ENCODE measurements around the gene ASGR2. TPM values are rescaled to one million over a fixed set of nuclear protein-coding genes. Genes with fewer than 3 reads are reported as not detected.
A peak's percentile ranks its signal among the peaks of the same experiment; 100 is the strongest.

The ASGR2 gene
- polyA plus RNA-seq, 2 of the 4 experiments (the other 2 are of a cell fraction): 0.06 to 0.34 TPM

DNA sequence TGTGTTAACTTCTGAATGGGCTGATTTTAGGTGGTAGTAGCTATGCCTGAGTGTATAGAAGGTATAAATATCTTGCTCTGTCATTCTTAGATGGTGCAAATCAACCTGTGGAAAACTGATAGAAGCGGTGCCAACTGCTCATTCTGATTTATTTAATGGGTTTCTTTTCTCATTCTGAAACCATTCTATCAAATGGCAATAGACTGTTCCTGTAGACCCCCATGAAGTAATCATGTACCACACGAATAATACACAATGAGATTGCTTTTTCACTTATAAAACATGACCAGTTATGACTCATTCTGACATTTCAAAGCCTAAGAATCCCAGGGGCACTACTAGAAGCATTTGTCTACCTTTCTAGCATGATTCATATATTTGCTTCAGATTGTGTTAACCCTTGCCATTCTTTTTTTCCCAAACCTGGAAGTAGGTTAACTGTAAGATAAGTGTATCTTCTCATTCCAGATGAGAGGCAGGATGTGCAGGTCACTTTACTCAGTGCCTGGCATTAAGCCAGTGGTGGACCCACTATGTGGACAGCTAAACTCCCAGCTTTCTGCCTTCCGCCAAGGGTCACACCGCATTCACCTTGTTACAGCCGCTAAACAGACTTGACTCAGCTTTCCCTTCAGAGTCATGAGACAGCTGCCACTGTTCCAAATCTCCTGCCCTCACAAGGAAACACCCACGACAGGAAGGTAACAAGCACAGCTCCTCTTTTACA lies 54.3 kb downstream of the ASGR2 start:
- ATAC-seq (peak; percentile 90 to 96), DNase-seq (ENCODE audit: low read depth in 1 of 2, low spot score in 1 of 2) (peak; percentile 96 to 98), FAIRE-seq (peak; percentile 100)
- ChIA-PET CTCF (interaction anchor here (0.6 to 34.0 kb wide), 5 partner anchors 9 to 122 kb away, joined by 3 to 1477 read pairs (median 57); partner anchors contain the start of genes ASGR2, SLC16A11 and SLC16A13), POLR2A (interaction anchor here (1.1 to 1.7 kb wide), 2 partner anchors 24 to 118 kb away, joined by 4 to 7 read pairs; partner anchors contain the start of gene SLC16A13)
- Histone ChIP-seq H3K4me2 (peak overlapping the region; percentile 54), H3K4me1 (peaks cover 51% of the 10 kb centered on the region), H3K4me3 (no peak overlapping the region), H3K27ac (peak overlapping the region; percentile 79 to 91), H3K9me3 (no peaks in the 10 kb centered on the region)
- WGBS (ENCODE audit: missing lambda C conversion rate): under 1% methylated on average over 6 of the region's 6 CpGs
- TF ChIP-seq EP300 (IDR thresholded peaks at IDR 0.05) (peak; percentile 53 to 70; a peak in 2 of 5 replicates), FOSB (CRISPR knock-in tag; IDR thresholded peaks at IDR 0.05) (no peak), CBX2 (IDR thresholded peaks at IDR 0.05; ENCODE audit: borderline replicate concordance, low read depth) (no peak), ZFP36 (IDR thresholded peaks at IDR 0.05; ENCODE audit: borderline replicate concordance, partially characterized antibody) (no peak), PHF8 (IDR thresholded peaks at IDR 0.05; ENCODE audit: borderline replicate concordance, low read depth) (no peak), RFX5 (IDR thresholded peaks at IDR 0.05) (no peak), EHMT2 (IDR thresholded peaks at IDR 0.05; ENCODE audit: low read depth) (no peak), RCOR1 (IDR thresholded peaks at IDR 0.05; ENCODE audit: low read depth, low read length) (no peak), MAFK (IDR thresholded peaks at IDR 0.05; ENCODE audit: partially characterized antibody) (peak; percentile 76), TP53 (CRISPR knock-in tag; IDR thresholded peaks at IDR 0.05) (no peak), ESRRA (IDR thresholded peaks at IDR 0.05; ENCODE audit: borderline replicate concordance, low read length) (0 out of 2 replicates have a peak, but pooled peaks have one; percentile 38), SREBF2 (IDR thresholded peaks at IDR 0.05) (no peak), POLR2AphosphoS2 (conservative IDR thresholded peaks at IDR 0.05; ENCODE audit: low read length) (no peak), MAZ (IDR thresholded peaks at IDR 0.05; ENCODE audit: borderline replicate concordance, low read depth, low read length) (no peak), RARB (CRISPR knock-in tag; IDR thresholded peaks at IDR 0.05) (no peak), NR3C1 (IDR thresholded peaks at IDR 0.05) (no peak), NPAS2 (CRISPR knock-in tag; IDR thresholded peaks at IDR 0.05; ENCODE audit: borderline replicate concordance) (no peak), RNF2 (IDR thresholded peaks at IDR 0.05; ENCODE audit: borderline replicate concordance, low read depth) (no peak), KDM1A (IDR thresholded peaks at IDR 0.05; ENCODE audit: low read depth) (no peak), TFCP2L1 (CRISPR knock-in tag; IDR thresholded peaks at IDR 0.05) (no peak), NFE2L2 (conservative IDR thresholded peaks at IDR 0.05; ENCODE audit: low read length) (no peak), ZNF302 (CRISPR knock-in tag; IDR thresholded peaks at IDR 0.05) (no peak), EHF (CRISPR knock-in tag; IDR thresholded peaks at IDR 0.05) (no peak), CEBPB (IDR thresholded peaks at IDR 0.05) (peak; percentile 6 to 74; a peak in 2 of 4 replicates), MYC (IDR thresholded peaks at IDR 0.05; ENCODE audit: borderline replicate concordance, low read length) (no peak), HEYL (CRISPR knock-in tag; IDR thresholded peaks at IDR 0.05) (no peak), KDM5A (IDR thresholded peaks at IDR 0.05) (no peak)
- TF ChIP-seq, protein P1, sequence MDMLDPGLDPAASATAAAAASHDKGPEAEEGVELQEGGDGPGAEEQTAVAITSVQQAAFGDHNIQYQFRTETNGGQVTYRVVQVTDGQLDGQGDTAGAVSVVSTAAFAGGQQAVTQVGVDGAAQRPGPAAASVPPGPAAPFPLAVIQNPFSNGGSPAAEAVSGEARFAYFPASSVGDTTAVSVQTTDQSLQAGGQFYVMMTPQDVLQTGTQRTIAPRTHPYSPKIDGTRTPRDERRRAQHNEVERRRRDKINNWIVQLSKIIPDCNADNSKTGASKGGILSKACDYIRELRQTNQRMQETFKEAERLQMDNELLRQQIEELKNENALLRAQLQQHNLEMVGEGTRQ (IDR thresholded peaks at IDR 0.05): no peak
- TF ChIP-seq, protein P2, sequence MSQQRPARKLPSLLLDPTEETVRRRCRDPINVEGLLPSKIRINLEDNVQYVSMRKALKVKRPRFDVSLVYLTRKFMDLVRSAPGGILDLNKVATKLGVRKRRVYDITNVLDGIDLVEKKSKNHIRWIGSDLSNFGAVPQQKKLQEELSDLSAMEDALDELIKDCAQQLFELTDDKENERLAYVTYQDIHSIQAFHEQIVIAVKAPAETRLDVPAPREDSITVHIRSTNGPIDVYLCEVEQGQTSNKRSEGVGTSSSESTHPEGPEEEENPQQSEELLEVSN (IDR thresholded peaks at IDR 0.05; ENCODE audit: borderline replicate concordance, low read depth): no peak
- TF ChIP-seq, protein P3, sequence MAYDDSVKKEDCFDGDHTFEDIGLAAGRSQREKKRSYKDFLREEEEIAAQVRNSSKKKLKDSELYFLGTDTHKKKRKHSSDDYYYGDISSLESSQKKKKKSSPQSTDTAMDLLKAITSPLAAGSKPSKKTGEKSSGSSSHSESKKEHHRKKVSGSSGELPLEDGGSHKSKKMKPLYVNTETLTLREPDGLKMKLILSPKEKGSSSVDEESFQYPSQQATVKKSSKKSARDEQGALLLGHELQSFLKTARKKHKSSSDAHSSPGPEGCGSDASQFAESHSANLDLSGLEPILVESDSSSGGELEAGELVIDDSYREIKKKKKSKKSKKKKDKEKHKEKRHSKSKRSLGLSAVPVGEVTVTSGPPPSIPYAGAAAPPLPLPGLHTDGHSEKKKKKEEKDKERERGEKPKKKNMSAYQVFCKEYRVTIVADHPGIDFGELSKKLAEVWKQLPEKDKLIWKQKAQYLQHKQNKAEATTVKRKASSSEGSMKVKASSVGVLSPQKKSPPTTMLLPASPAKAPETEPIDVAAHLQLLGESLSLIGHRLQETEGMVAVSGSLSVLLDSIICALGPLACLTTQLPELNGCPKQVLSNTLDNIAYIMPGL (CRISPR knock-in tag; IDR thresholded peaks at IDR 0.05; ENCODE audit: borderline replicate concordance): no peak
- TF ChIP-seq, protein P4, sequence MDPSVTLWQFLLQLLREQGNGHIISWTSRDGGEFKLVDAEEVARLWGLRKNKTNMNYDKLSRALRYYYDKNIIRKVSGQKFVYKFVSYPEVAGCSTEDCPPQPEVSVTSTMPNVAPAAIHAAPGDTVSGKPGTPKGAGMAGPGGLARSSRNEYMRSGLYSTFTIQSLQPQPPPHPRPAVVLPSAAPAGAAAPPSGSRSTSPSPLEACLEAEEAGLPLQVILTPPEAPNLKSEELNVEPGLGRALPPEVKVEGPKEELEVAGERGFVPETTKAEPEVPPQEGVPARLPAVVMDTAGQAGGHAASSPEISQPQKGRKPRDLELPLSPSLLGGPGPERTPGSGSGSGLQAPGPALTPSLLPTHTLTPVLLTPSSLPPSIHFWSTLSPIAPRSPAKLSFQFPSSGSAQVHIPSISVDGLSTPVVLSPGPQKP (IDR thresholded peaks at IDR 0.05; ENCODE audit: low read depth, low read length): no peak
- TF ChIP-seq, protein P5, sequence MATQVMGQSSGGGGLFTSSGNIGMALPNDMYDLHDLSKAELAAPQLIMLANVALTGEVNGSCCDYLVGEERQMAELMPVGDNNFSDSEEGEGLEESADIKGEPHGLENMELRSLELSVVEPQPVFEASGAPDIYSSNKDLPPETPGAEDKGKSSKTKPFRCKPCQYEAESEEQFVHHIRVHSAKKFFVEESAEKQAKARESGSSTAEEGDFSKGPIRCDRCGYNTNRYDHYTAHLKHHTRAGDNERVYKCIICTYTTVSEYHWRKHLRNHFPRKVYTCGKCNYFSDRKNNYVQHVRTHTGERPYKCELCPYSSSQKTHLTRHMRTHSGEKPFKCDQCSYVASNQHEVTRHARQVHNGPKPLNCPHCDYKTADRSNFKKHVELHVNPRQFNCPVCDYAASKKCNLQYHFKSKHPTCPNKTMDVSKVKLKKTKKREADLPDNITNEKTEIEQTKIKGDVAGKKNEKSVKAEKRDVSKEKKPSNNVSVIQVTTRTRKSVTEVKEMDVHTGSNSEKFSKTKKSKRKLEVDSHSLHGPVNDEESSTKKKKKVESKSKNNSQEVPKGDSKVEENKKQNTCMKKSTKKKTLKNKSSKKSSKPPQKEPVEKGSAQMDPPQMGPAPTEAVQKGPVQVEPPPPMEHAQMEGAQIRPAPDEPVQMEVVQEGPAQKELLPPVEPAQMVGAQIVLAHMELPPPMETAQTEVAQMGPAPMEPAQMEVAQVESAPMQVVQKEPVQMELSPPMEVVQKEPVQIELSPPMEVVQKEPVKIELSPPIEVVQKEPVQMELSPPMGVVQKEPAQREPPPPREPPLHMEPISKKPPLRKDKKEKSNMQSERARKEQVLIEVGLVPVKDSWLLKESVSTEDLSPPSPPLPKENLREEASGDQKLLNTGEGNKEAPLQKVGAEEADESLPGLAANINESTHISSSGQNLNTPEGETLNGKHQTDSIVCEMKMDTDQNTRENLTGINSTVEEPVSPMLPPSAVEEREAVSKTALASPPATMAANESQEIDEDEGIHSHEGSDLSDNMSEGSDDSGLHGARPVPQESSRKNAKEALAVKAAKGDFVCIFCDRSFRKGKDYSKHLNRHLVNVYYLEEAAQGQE (IDR thresholded peaks at IDR 0.05): no peak

All from A549 (cell line).